Ascending aorta (tissue), 2 donors: ENCODE measurements around the gene PCK2. TPM values are rescaled to one million over a fixed set of nuclear protein-coding genes. Genes with fewer than 3 reads are reported as not detected.

Source experiments
- DNase-seq, 2 donors: peaks; one replicate each; pipeline ENCODE4 v3.0.0-alpha.2; 2019; ENCODE audit warnings: low spot score in 2 of 2
- H3K27ac ChIP-seq, 2 donors: fragments of 200-600 bp; sonication (generic); one replicate each; pipeline ENCODE4 v1.5.1; 2016 to 2017; ENCODE audit warnings: mild to moderate bottlenecking in 1 of 2
- H3K27me3 ChIP-seq: fragments of 200-600 bp; sonication (generic); one replicate; pipeline ENCODE4 v1.5.1; 2017
- H3K36me3 ChIP-seq, 2 donors: fragments of 200-600 bp; sonication (generic); one replicate each; pipeline ENCODE4 v1.5.1; 2016
- H3K4me1 ChIP-seq, 2 donors: fragments of 200-600 bp; sonication (generic); one replicate each; pipeline ENCODE4 v1.5.1; 2016 to 2017; ENCODE audit warnings: mild to moderate bottlenecking in 1 of 2
- H3K4me3 ChIP-seq, 2 donors: fragments of 200-600 bp; sonication (generic); one replicate each; pipeline ENCODE4 v1.5.1; 2016 to 2017; ENCODE audit warnings: mild to moderate bottlenecking in 1 of 2
- H3K9me3 ChIP-seq, 2 donors: fragments of 200-600 bp; sonication (generic); one replicate each; pipeline ENCODE4 v1.5.1; 2016
- CTCF ChIP-seq, 3 experiments: fragments of 200-600 bp in 2 of 3; fragments of 450-650 bp in 1 of 3; sonication (generic) in 2 of 3; IDR thresholded peaks; one replicate each; pipeline ENCODE4 v1.5.1; 2016 to 2019; ENCODE audit warnings: antibody characterized with exemption in 3 of 3, mild to moderate bottlenecking in 1 of 3, moderate library complexity in 1 of 3
- intact Hi-C: fragments of 100-400 bp; cut with DNase I; formaldehyde crosslinking; loops from one replicate; pipeline ENCODE4 v1.15.1; 2023
- total RNA-seq: library from RNA; depleted of rRNA; stranded (reverse); fragments of >200 nt; gene quantifications from one replicate; pipeline ENCODE4 v1.1.0, GENCODE V29; 2016

Gene PCK2
- total RNA-seq, 1 donor from 2014 or later, result 26.1 TPM

GRCh38 chr14:24056800-24057184 is 37.3 kb upstream of the PCK2 start:
- H3K4me1 ChIP-seq, result peaks cover 5 to 8% of the 10 kb centered on the region in 2 donors
- no peak overlapping the region for H3K4me3 ChIP-seq
- no peak for DNase-seq
- intact Hi-C loops, result no loop called here
- no peak for TF ChIP-seq CTCF (IDR thresholded peaks at IDR 0.05)
- no peaks in the 10 kb centered on the region for H3K27me3 ChIP-seq
- H3K36me3 ChIP-seq, result no peaks in the 10 kb centered on the region
- H3K27ac ChIP-seq, result no peak overlapping the region
- no peaks in the 10 kb centered on the region for H3K9me3 ChIP-seq

- no peaks in the 10 kb centered on the region for H3K9me3 ChIP-seq
- no peak for TF ChIP-seq CTCF (IDR thresholded peaks at IDR 0.05)
- H3K27ac ChIP-seq, result no peak overlapping the region
- no peak overlapping the region for H3K4me3 ChIP-seq
- H3K4me1 ChIP-seq, result peaks cover 2 to 4% of the 10 kb centered on the region in 2 donors
- DNase-seq, result no peak
- H3K36me3 ChIP-seq, result no peaks in the 10 kb centered on the region
- intact Hi-C loops, result no loop called here
- H3K27me3 ChIP-seq, result no peaks in the 10 kb centered on the region
Observed at GRCh38 chr14:24057271-24057670, 36.8 kb upstream of the PCK2 start.

- no peaks in the 10 kb centered on the region for H3K27me3 ChIP-seq
- H3K36me3 ChIP-seq, result no peaks in the 10 kb centered on the region
- H3K27ac ChIP-seq, result no peak overlapping the region
- intact Hi-C loops, result loop anchor here (1.0 kb wide), 2 partner anchors 32 to 50 kb away; no protein-coding TSS in a partner anchor
- no peak for DNase-seq
- H3K4me1 ChIP-seq, result no peaks in the 10 kb centered on the region
- no peak for TF ChIP-seq CTCF (IDR thresholded peaks at IDR 0.05)
- no peaks in the 10 kb centered on the region for H3K9me3 ChIP-seq
- no peak overlapping the region for H3K4me3 ChIP-seq
Observed at GRCh38 chr14:24057867-24058259, 36.2 kb upstream of the PCK2 start.

- Histone ChIP-seq H3K4me1 (no peaks in the 10 kb centered on the region), H3K9me3 (no peaks in the 10 kb centered on the region), H3K27ac (no peak overlapping the region), H3K36me3 (no peaks in the 10 kb centered on the region), H3K4me3 (no peak overlapping the region), H3K27me3 (no peaks in the 10 kb centered on the region)
- peak in 1 of 2 donors; percentile 86 for DNase-seq
- intact Hi-C loops, result loop anchor here (1.0 kb wide), 2 partner anchors 32 to 50 kb away; no protein-coding TSS in a partner anchor
- TF ChIP-seq CTCF (IDR thresholded peaks at IDR 0.05), result peak; percentile 61 to 92 (median 91)
Observed at GRCh38 chr14:24058260-24058950, 35.7 kb upstream of the PCK2 start.

- H3K27me3 ChIP-seq, result no peaks in the 10 kb centered on the region
- DNase-seq, result no peak
Observed at GRCh38 chr14:24058951-24059475, 35.1 kb upstream of the PCK2 start.

More at GRCh38 chr14:24058951-24059475, 35.1 kb upstream of the PCK2 start:
- intact Hi-C loops, result loop anchor here (1.0 kb wide), 2 partner anchors 31 to 49 kb away; no protein-coding TSS in a partner anchor
- Histone ChIP-seq H3K4me3 (no peak overlapping the region), H3K4me1 (no peaks in the 10 kb centered on the region), H3K27ac (no peak overlapping the region), H3K9me3 (no peaks in the 10 kb centered on the region), H3K36me3 (no peaks in the 10 kb centered on the region)
- TF ChIP-seq CTCF (IDR thresholded peaks at IDR 0.05), result no peak
